Stomach (tissue), 9 donors: ENCODE measurements around the gene CDH7. TPM values are rescaled to one million over a fixed set of nuclear protein-coding genes. Genes with fewer than 3 reads are reported as not detected.
A peak's percentile ranks its signal among the peaks of the same experiment; 100 is the strongest.

Experiments used
- DNase-seq, 2 donors: peaks; one replicate each; pipeline versions ENCODE4 v3.0.0 to v3.0.0-alpha.2; 2013 to 2019
- H3K27ac ChIP-seq, 5 donors: fragments of 200-600 bp in 4 of 5; sonication (generic) in 4 of 5; one replicate each; pipeline ENCODE4 v1.5.1; 2013 to 2019; ENCODE audit warnings: mild to moderate bottlenecking in 1 of 5, moderate library complexity in 1 of 5
- H3K27me3 ChIP-seq, 3 donors: fragments of 200-600 bp; sonication (generic); one replicate each; pipeline ENCODE4 v1.5.1; 2017 to 2019; ENCODE audit warnings: mixed run types in 1 of 3
- H3K36me3 ChIP-seq, 4 donors: fragments of 200-600 bp; sonication (generic); 1 replicate in 3 of 4; 2 replicates in 1 of 4; pipeline ENCODE4 v1.5.1; 2016 to 2019
- H3K4me1 ChIP-seq, 4 donors: fragments of 200-600 bp; sonication (generic); one replicate each; pipeline ENCODE4 v1.5.1; 2016 to 2019
- H3K4me3 ChIP-seq, 4 donors: fragments of 200-600 bp; sonication (generic) in 3 of 4; one replicate each; pipeline ENCODE4 v1.5.1; 2016 to 2019; ENCODE audit warnings: mild to moderate bottlenecking in 1 of 4
- H3K9me3 ChIP-seq, 4 donors: fragments of 200-600 bp; sonication (generic); one replicate each; pipeline ENCODE4 v1.5.1; 2016 to 2019
- EP300 ChIP-seq: sonication (generic); formaldehyde crosslinking; IDR thresholded peaks from one replicate; pipeline ENCODE4 v1.6.1; 2017; ENCODE audit warnings: antibody characterized with exemption
- POLR2A ChIP-seq, 4 donors: fragments of 450-650 bp; IDR thresholded peaks; one replicate each; pipeline ENCODE4 v1.6.1; 2016; ENCODE audit warnings: antibody characterized with exemption in 4 of 4, control low read depth in 2 of 4, mild to moderate bottlenecking in 1 of 4, moderate library complexity in 1 of 4
- POLR2AphosphoS5 ChIP-seq, 3 donors: sonication (generic); formaldehyde crosslinking; IDR thresholded peaks; one replicate each; pipeline ENCODE4 v1.6.1; 2016; ENCODE audit warnings: antibody characterized with exemption in 3 of 3
- WGBS, 5 donors: extraction: QIAGEN DNeasy Blood & Tissue Kit in 3 of 5; methylation state at CpG; one replicate each; pipeline versions ENCODE4 v1.1.5 to v1.1.7; 2013 to 2018; 5-methylcytosine and 5-hydroxymethylcytosine counted together
- intact Hi-C: fragments of 100-400 bp; cut with DNase I; formaldehyde crosslinking; loops from one replicate; pipeline ENCODE4 v1.15.1; 2023; ENCODE audit warnings: low total_unique reads
- polyA plus RNA-seq, 3 donors: library from polyadenylated mRNA; stranded (reverse); fragments of 200-250 nt; gene quantifications; one replicate each; pipeline ENCODE4 v1.2.3, GENCODE V29; 2013
- total RNA-seq, 5 donors: library from RNA; depleted of rRNA; stranded (reverse); fragments of >200 nt; gene quantifications; one replicate each; pipeline versions ENCODE4 v1.1.0 to v1.2.3, GENCODE V29; 2014 to 2016
- TF ChIP-seq, protein P1 (sequence below), 7 experiments: fragments of 450-650 bp in 4 of 7; fragments of 200-600 bp in 3 of 7; sonication (generic) in 3 of 7; IDR thresholded peaks; one replicate each; pipeline ENCODE4 v1.5.1; 2016 to 2019; ENCODE audit warnings: antibody characterized with exemption in 7 of 7, control low read depth in 2 of 7, mild to moderate bottlenecking in 1 of 7
- donor health status: healthy with polysubstance abuse.
- donor health status: Bipolar disorder and iron deficiency.
- donor health status: healthy.

The CDH7 gene
- total and polyA plus RNA-seq, 8 donors: under 0.01 TPM; not detected in 7

DNA sequence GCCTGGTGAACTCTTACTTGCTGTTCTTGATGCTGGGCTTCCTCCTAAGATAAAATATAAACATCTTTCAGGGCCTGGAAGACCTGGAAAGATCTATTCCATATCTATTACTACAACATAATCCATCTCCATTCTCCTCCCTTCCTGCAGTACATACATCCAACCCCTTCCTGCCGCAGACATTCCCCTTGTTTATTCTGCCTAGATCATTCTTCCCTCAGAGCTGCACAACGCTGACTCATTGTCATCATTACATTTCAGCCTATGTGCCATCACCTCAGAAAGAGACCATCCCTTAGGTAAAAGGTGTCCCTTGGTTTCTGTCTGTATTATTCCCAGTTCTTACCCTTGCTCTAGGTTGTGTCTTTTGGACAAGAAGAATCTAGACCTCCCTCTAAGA, 2.5 kb upstream of the CDH7 start:
- no peak overlapping the region for H3K27ac ChIP-seq
- H3K4me1 ChIP-seq: peaks cover 0 to 14% (median 8%) of the 10 kb centered on the region in 4 donors
- intact Hi-C loops: no loop called here
- no peaks in the 10 kb centered on the region for H3K36me3 ChIP-seq
- TF ChIP-seq EP300 (no peak), POLR2AphosphoS5 (IDR thresholded peaks at IDR 0.05) (no peak), POLR2A (IDR thresholded peaks at IDR 0.05) (no peak)
- TF ChIP-seq, protein P1, sequence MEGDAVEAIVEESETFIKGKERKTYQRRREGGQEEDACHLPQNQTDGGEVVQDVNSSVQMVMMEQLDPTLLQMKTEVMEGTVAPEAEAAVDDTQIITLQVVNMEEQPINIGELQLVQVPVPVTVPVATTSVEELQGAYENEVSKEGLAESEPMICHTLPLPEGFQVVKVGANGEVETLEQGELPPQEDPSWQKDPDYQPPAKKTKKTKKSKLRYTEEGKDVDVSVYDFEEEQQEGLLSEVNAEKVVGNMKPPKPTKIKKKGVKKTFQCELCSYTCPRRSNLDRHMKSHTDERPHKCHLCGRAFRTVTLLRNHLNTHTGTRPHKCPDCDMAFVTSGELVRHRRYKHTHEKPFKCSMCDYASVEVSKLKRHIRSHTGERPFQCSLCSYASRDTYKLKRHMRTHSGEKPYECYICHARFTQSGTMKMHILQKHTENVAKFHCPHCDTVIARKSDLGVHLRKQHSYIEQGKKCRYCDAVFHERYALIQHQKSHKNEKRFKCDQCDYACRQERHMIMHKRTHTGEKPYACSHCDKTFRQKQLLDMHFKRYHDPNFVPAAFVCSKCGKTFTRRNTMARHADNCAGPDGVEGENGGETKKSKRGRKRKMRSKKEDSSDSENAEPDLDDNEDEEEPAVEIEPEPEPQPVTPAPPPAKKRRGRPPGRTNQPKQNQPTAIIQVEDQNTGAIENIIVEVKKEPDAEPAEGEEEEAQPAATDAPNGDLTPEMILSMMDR (IDR thresholded peaks at IDR 0.05): no peak
- DNase-seq: no peak
- H3K9me3 ChIP-seq: no peaks in the 10 kb centered on the region
- H3K4me3 ChIP-seq: no peak overlapping the region
- peaks cover 6 to 30% (median 17%) of the 10 kb centered on the region in 3 donors for H3K27me3 ChIP-seq
- WGBS, 5 donors: 41 to 72% (median 68%) methylated on average over 2 of the region's 2 CpGs

DNA sequence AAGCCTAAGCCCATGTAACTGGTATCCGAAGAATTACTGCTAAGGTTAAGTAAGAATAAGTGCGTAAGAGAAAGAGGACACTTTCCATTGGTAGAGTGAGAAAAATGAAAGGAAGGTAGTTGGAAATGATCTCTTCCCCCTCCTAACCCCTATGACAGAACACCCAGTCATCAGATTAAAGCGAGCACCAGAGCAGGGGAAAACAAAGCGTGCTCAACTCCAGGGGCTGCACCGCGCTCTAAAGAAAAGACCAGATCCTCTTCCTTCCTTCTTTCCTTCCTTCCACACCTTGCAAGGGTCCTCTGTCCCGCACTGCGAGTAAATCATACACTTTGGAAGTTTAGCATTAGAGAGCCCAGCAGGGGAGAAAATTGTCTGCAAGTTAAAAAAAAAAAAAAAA, 971 bp upstream of the CDH7 start:
- WGBS, 5 donors: 10 to 14% (median 13%) methylated on average over 8 of the region's 8 CpGs
- intact Hi-C loops: no loop called here
- H3K27me3 ChIP-seq: peaks cover 6 to 30% (median 17%) of the 10 kb centered on the region in 3 donors
- no peaks in the 10 kb centered on the region for H3K36me3 ChIP-seq
- H3K4me1 ChIP-seq: peaks cover 0 to 14% (median 8%) of the 10 kb centered on the region in 4 donors
- TF ChIP-seq POLR2AphosphoS5 (IDR thresholded peaks at IDR 0.05): no peak
- no peak for TF ChIP-seq POLR2A (IDR thresholded peaks at IDR 0.05)
- no peak for TF ChIP-seq EP300
- TF ChIP-seq, protein P1 (IDR thresholded peaks at IDR 0.05): no peak
- H3K9me3 ChIP-seq: no peaks in the 10 kb centered on the region
- DNase-seq: no peak
- H3K4me3 ChIP-seq: no peak overlapping the region
- H3K27ac ChIP-seq: no peak overlapping the region

DNA sequence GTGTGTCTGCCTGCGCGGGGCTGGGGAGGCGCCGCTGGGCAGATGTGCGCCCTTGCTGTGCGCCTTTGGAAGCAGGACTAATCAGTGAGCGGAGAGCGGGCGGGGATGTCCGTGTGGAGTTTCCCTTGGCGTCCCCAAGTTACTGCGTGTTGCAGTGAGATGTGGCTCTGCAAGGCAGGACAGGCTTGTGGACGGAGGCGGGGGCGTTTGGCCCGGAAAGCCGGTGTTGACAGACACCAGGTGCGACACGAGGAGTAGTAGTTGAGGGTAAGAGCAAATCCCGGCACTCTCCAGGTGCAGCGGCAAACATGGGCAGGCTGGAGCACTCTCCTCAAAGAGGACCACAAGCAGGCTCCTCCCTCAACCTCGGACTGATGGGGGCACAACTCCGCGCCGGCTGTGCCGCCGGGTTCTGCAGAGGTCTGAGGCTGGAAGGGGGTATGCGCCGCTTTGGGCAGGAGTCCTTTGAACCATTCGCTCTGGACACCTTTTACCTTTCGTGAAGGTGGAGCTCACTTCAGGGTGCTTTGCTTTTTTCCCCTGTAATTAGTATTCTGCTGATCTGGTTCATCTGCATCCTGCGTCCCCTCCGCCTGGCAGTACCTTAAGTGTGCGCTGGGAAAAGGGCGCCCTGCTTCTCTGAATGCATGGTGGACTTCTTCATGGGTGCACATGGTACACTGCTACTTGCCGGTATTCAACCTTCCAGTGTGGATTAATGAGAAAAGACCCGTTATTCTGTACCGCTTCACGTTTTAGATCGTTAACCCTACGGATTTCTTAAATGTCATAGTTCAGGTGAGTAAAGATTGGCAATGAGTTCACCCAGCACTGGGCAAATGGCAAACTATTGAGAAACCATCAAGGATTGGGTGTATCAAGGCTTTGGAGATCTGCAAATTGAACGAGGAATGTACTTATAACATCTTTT, 608 bp downstream of the CDH7 start:
- WGBS, 5 donors: 8 to 14% (median 13%) methylated on average over 28 to 42 of the region's 42 CpGs

DNA sequence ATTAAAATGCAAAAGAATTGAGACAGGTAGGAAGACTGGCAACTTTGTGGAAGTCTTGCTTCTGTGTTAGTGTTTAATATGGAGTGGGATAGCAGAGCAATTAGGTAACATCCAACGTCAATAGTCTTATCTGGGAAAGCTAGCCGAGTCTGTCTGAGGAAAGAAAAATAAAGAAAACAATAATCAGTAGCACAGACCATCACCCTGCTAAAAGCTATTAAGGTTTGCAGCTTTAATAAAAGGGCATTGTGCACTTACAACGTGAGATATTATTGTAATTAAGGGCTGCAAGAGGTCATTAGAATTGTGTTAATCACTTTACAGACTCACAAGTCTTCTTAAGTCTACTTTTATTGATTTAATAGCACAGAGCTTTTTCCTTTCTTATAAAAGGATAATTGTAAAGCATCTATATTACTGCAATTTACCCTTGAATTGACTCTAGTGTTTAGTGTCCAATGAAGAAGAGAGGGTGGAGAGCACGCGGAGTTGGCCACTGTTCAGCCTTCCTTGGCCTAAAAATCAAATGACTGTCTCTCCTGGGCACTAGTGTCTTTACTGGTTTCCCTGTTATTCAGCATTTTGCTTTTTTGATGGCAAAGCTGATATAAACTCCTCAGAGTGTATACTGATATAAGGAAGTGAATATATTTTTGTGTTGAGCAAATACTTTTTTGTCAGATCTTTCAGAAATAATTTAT, 2.0 kb downstream of the CDH7 start:
- peaks cover 6 to 30% (median 17%) of the 10 kb centered on the region in 3 donors for H3K27me3 ChIP-seq
- peaks cover 0 to 14% (median 8%) of the 10 kb centered on the region in 4 donors for H3K4me1 ChIP-seq
- H3K27ac ChIP-seq: no peak overlapping the region
- no peak for DNase-seq
- no peaks in the 10 kb centered on the region for H3K36me3 ChIP-seq
- TF ChIP-seq POLR2A (IDR thresholded peaks at IDR 0.05) (no peak), EP300 (no peak), POLR2AphosphoS5 (IDR thresholded peaks at IDR 0.05) (no peak)
- TF ChIP-seq, protein P1 (IDR thresholded peaks at IDR 0.05): no peak
- no peaks in the 10 kb centered on the region for H3K9me3 ChIP-seq
- 47 to 58% (median 49%) methylated on average over 5 of the region's 5 CpGs for WGBS, 5 donors
- H3K4me3 ChIP-seq: no peak overlapping the region
- intact Hi-C loops: no loop called here

More for the DNA sequence above, 608 bp downstream of the CDH7 start:
- Histone ChIP-seq H3K27ac (no peak overlapping the region), H3K36me3 (no peaks in the 10 kb centered on the region), H3K27me3 (peaks cover 6 to 30% (median 17%) of the 10 kb centered on the region in 3 donors), H3K4me1 (peaks cover 0 to 14% (median 8%) of the 10 kb centered on the region in 4 donors), H3K4me3 (peak overlapping the region in 2 of 4 donors; percentile 34 to 39), H3K9me3 (no peaks in the 10 kb centered on the region)
- TF ChIP-seq, protein P1 (IDR thresholded peaks at IDR 0.05): no peak
- TF ChIP-seq POLR2A (IDR thresholded peaks at IDR 0.05): no peak
- DNase-seq: peak in 1 of 2 donors; percentile 51
- intact Hi-C loops: no loop called here
